Parathyroid adenoma (tissue), 2 donors: ENCODE data around the gene MNX1.

Experiments used
- H2AFZ ChIP-seq: fragments of 300-600 bp; sonication (generic); one replicate; pipeline ENCODE4 v1.7.0; 2017; ENCODE audit warnings: antibody characterized with exemption, mild to moderate bottlenecking
- H3K27ac ChIP-seq: fragments of 300-600 bp; sonication (generic); one replicate; pipeline ENCODE4 v1.7.0; 2017
- H3K27me3 ChIP-seq: fragments of 300-600 bp; sonication (generic); one replicate; pipeline ENCODE4 v1.7.0; 2017; ENCODE audit warnings: low read length; ENCODE audit not compliant: control insufficient read depth, insufficient read depth
- H3K36me3 ChIP-seq: fragments of 300-600 bp; sonication (generic); one replicate; pipeline ENCODE4 v1.7.0; 2017; ENCODE audit warnings: low read length; ENCODE audit not compliant: control insufficient read depth, insufficient read depth
- H3K4me1 ChIP-seq: fragments of 300-600 bp; sonication (generic); one replicate; pipeline ENCODE4 v1.7.0; 2017; ENCODE audit warnings: control low read depth
- H3K4me2 ChIP-seq: fragments of 300-600 bp; sonication (generic); one replicate; pipeline ENCODE4 v1.7.0; 2017; ENCODE audit warnings: low read length
- H3K4me3 ChIP-seq: fragments of 300-600 bp; sonication (generic); one replicate; pipeline ENCODE4 v1.7.0; 2017; ENCODE audit warnings: low read depth, low read length
- H3K79me2 ChIP-seq: fragments of 300-600 bp; sonication (generic); one replicate; pipeline ENCODE4 v1.7.0; 2017; ENCODE audit warnings: control low read depth
- H3K9ac ChIP-seq: fragments of 300-600 bp; sonication (generic); one replicate; pipeline ENCODE4 v1.7.0; 2017; ENCODE audit warnings: mild to moderate bottlenecking
- H3K9me3 ChIP-seq: fragments of 300-600 bp; sonication (generic); one replicate; pipeline ENCODE4 v1.7.0; 2017; ENCODE audit warnings: low read length; ENCODE audit not compliant: control insufficient read depth
- CTCF ChIP-seq: fragments of 300-600 bp; sonication (generic); IDR thresholded peaks from one replicate; pipeline ENCODE4 v1.7.0; 2017; ENCODE audit warnings: antibody characterized with exemption, mild to moderate bottlenecking
- donor health status: primary hyperparathyroidism.

Gene MNX1

DNA sequence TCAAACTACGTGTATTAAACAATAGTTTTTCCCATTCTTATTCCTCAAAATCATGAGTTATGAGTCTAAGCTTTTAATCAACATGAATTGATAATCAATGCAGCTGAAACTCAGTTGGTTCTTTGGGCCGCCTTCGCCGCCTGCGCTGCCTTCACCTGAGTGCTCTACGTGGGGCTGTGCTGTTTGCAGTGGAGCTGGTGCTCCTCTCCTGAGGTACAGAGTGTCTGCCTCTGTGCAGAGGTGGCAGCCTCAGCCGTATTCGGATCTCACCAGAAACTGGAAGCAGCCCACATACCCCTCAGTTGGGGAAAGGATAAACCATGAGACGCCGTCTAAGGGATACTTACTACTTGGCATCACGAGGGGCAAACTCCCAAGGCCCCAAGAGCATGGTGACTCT is 45.5 kb downstream of the MNX1 start:
- peaks cover 2% of the 10 kb centered on the region for H3K79me2 ChIP-seq
- H3K9me3 ChIP-seq = no peaks in the 10 kb centered on the region
- no peak overlapping the region for H3K9ac ChIP-seq
- H3K27ac ChIP-seq = no peak overlapping the region
- H3K4me3 ChIP-seq = no peak overlapping the region
- H3K36me3 ChIP-seq = no peaks in the 10 kb centered on the region
- TF ChIP-seq CTCF = no peak
- no peaks in the 10 kb centered on the region for H3K4me1 ChIP-seq
- H3K27me3 ChIP-seq = no peaks in the 10 kb centered on the region
- no peak overlapping the region for H2AFZ ChIP-seq
- no peak overlapping the region for H3K4me2 ChIP-seq

DNA sequence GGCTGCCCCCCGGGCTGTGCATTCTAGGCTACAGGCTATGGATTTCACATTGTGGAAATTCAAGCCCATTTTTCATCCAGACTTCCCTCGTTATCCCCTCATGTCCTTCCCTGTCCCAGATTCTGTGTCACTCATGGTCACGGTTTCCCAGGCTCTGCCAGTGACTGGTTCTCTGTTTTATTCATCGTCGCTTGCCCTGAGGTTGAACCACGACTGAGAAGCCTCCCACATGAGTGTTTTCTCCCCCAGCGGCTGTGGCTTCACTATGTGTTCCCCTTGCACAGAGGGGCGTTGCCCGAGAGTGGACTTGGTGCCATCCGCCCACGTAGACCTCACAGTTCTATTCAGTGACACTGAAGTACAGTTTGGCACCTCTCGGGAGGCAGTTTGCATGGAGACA is 47.0 kb downstream of the MNX1 start:
- H2AFZ ChIP-seq = no peak overlapping the region
- H3K27ac ChIP-seq = no peak overlapping the region
- H3K4me3 ChIP-seq = no peak overlapping the region
- peaks cover 2% of the 10 kb centered on the region for H3K79me2 ChIP-seq
- no peak for TF ChIP-seq CTCF
- H3K36me3 ChIP-seq = no peaks in the 10 kb centered on the region
- H3K4me2 ChIP-seq = no peak overlapping the region
- no peak overlapping the region for H3K9ac ChIP-seq
- no peaks in the 10 kb centered on the region for H3K9me3 ChIP-seq
- H3K27me3 ChIP-seq = no peaks in the 10 kb centered on the region
- H3K4me1 ChIP-seq = no peaks in the 10 kb centered on the region

- H3K79me2 ChIP-seq = peaks cover 2% of the 10 kb centered on the region
- no peaks in the 10 kb centered on the region for H3K9me3 ChIP-seq
- no peaks in the 10 kb centered on the region for H3K27me3 ChIP-seq
- no peak overlapping the region for H2AFZ ChIP-seq
- H3K36me3 ChIP-seq = no peaks in the 10 kb centered on the region
- no peak overlapping the region for H3K4me2 ChIP-seq
- H3K4me1 ChIP-seq = no peaks in the 10 kb centered on the region
- H3K27ac ChIP-seq = no peak overlapping the region
- no peak overlapping the region for H3K4me3 ChIP-seq
- no peak for TF ChIP-seq CTCF
- H3K9ac ChIP-seq = no peak overlapping the region
Observed at GRCh38 chr7:156962897-156963296, 47.6 kb downstream of the MNX1 start.

DNA sequence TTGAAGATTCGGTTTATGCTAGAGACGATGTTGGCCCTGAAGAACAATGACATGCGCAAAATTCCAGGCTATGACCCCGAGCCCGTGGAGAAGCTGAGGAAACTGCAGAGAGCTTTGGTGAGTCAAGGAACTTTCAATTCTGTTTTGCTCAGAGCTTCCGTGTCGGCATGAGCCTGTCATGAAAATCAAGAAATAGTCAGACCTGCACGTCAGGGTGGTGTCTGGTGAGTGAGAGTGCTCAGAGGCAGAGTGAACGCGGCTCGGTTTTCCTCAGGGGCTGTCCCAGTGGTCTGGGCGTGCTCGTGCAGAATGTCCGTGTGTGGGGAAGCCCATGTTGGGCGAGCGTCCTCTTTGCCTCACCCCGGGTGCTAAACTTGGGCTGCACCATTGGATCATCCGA is 48.3 kb downstream of the MNX1 start:
- H2AFZ ChIP-seq = no peak overlapping the region
- no peaks in the 10 kb centered on the region for H3K36me3 ChIP-seq
- no peaks in the 10 kb centered on the region for H3K9me3 ChIP-seq
- peaks cover 2% of the 10 kb centered on the region for H3K79me2 ChIP-seq
- H3K4me3 ChIP-seq = no peak overlapping the region
- no peaks in the 10 kb centered on the region for H3K4me1 ChIP-seq
- H3K27me3 ChIP-seq = no peaks in the 10 kb centered on the region
- no peak overlapping the region for H3K4me2 ChIP-seq
- H3K9ac ChIP-seq = no peak overlapping the region
- TF ChIP-seq CTCF = no peak
- H3K27ac ChIP-seq = no peak overlapping the region

GRCh38 chr7:156956727-156957126 is 53.7 kb downstream of the MNX1 start:
- H2AFZ ChIP-seq = no peak overlapping the region
- TF ChIP-seq CTCF = no peak
- H3K27me3 ChIP-seq = no peaks in the 10 kb centered on the region
- H3K4me3 ChIP-seq = no peak overlapping the region
- no peak overlapping the region for H3K27ac ChIP-seq
- H3K4me2 ChIP-seq = peak overlapping the region; percentile 41
- no peak overlapping the region for H3K9ac ChIP-seq
- peaks cover 9% of the 10 kb centered on the region for H3K79me2 ChIP-seq
- H3K9me3 ChIP-seq = no peaks in the 10 kb centered on the region
- H3K4me1 ChIP-seq = no peaks in the 10 kb centered on the region
- no peaks in the 10 kb centered on the region for H3K36me3 ChIP-seq
